GM18505 (cell line): ENCODE measurements around the gene FBXW9.

Experiments
- ATAC-seq: cut with Tn5 transposase; IDR thresholded peaks from one replicate; pipeline ENCODE4 v1.9.1; 2021; ENCODE audit not compliant: unreplicated experiment
- POLR2A ChIP-seq: IDR thresholded peaks from 4 replicates; pipeline ENCODE4 v1.6.1; 2011; ENCODE audit warnings: borderline replicate concordance; ENCODE audit not compliant: insufficient read depth, insufficient read length; ENCODE audit errors: extremely low read depth

FBXW9 gene

GRCh38 chr19:12642506-12642905, 53.9 kb downstream of the FBXW9 start:
- no peak for TF ChIP-seq POLR2A

GRCh38 chr19:12641456-12641855, 55.0 kb downstream of the FBXW9 start:
- no peak for TF ChIP-seq POLR2A
- no peak for ATAC-seq

More at GRCh38 chr19:12642506-12642905, 53.9 kb downstream of the FBXW9 start:
- ATAC-seq, result no peak

DNA sequence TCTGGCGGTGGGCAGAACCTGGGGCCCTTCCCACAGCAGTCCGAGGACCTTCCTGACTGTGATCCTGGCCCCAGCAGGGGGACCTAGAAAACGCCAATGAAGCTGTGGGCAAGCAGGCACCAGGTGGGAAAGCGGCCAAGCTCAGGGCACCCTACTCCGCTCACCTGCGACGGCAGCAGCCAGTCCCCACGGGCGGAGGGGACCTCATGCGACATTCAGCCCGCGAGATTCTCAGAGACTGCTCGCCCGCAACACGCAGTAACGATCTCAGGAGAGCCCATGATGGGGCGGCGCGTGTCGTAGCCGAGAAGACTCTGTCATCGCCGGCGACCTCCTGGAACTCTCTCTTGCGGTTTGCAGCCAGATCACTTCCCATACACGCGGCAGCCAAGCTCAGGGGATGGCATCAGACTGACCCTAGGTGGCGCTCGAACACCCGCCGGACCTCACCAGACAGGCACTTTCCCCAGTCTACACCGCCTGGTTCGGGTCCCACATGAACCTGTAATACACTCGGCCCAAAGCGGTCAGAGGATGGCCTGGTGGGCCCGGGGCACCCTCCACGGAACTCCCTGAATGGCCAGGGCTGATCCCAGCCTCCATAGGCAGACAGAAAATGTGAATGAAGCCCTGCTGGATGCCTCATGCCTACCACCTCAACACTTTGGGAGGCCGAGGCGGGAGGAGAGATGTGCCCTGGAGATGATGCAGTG, 56.4 kb downstream of the FBXW9 start:
- no peak for TF ChIP-seq POLR2A
- no peak for ATAC-seq
